GM23248 (cell line): Measurements from ENCODE around the gene RUNDC1. TPM values are rescaled to one million over a fixed set of nuclear protein-coding genes. Genes with fewer than 3 reads are reported as not detected.

Experiments
- DNase-seq: peaks from one replicate; pipeline ENCODE4 v3.0.0-alpha.2; 2015
- H2AFZ ChIP-seq: fragments of 200-600 bp; sonication (generic); 2 replicates; pipeline ENCODE4 v1.6.1; 2016; ENCODE audit warnings: antibody characterized with exemption
- H3F3A ChIP-seq: fragments of 200-600 bp; sonication (generic); 2 replicates; pipeline ENCODE4 v1.6.1; 2016; ENCODE audit warnings: mild to moderate bottlenecking, antibody characterized with exemption, mixed run types; ENCODE audit not compliant: insufficient read depth
- H3K27ac ChIP-seq: fragments of 200-600 bp; sonication (generic); 2 replicates; pipeline ENCODE4 v1.5.1; 2016; ENCODE audit warnings: mild to moderate bottlenecking
- H3K27me3 ChIP-seq: fragments of 200-600 bp; sonication (generic); replicated peaks from 2 replicates; pipeline ENCODE4 v1.6.1; 2016; ENCODE audit warnings: mild to moderate bottlenecking; ENCODE audit not compliant: insufficient read depth
- H3K36me3 ChIP-seq: fragments of 200-600 bp; sonication (generic); 2 replicates; pipeline ENCODE4 v1.6.1; 2016; ENCODE audit warnings: low read depth, mild to moderate bottlenecking
- H3K4me1 ChIP-seq: fragments of 200-600 bp; sonication (generic); 2 replicates; pipeline ENCODE4 v1.6.1; 2016; ENCODE audit warnings: mild to moderate bottlenecking; ENCODE audit not compliant: insufficient read depth
- H3K4me2 ChIP-seq: fragments of 200-600 bp; sonication (generic); one replicate; pipeline ENCODE4 v1.6.1; 2016; ENCODE audit warnings: mild to moderate bottlenecking; ENCODE audit not compliant: unreplicated experiment
- H3K4me3 ChIP-seq: fragments of 200-600 bp; sonication (generic); 2 replicates; pipeline ENCODE4 v1.5.1; 2016; ENCODE audit warnings: mild to moderate bottlenecking
- H3K79me2 ChIP-seq: fragments of 200-600 bp; sonication (generic); 2 replicates; pipeline ENCODE4 v1.6.1; 2016; ENCODE audit warnings: mild to moderate bottlenecking; ENCODE audit not compliant: insufficient read depth
- H3K9ac ChIP-seq: fragments of 200-600 bp; sonication (generic); 2 replicates; pipeline ENCODE4 v1.6.1; 2016; ENCODE audit warnings: mild to moderate bottlenecking
- H3K9me2 ChIP-seq: fragments of 200-600 bp; sonication (generic); 2 replicates; pipeline ENCODE4 v1.6.1; 2016; ENCODE audit warnings: mixed run types, mild to moderate bottlenecking, moderate library complexity; ENCODE audit not compliant: insufficient read depth
- H3K9me3 ChIP-seq: fragments of 200-600 bp; sonication (generic); one replicate; pipeline ENCODE4 v1.6.1; 2017; ENCODE audit warnings: low read depth
- H4K20me1 ChIP-seq: fragments of 200-600 bp; sonication (generic); 2 replicates; pipeline ENCODE4 v1.6.0; 2016; ENCODE audit not compliant: insufficient read depth
- EZH2 ChIP-seq: fragments of 200-600 bp; sonication (generic); IDR thresholded peaks from 2 replicates; pipeline ENCODE4 v1.6.1; 2018; ENCODE audit warnings: antibody characterized with exemption, mild to moderate bottlenecking; ENCODE audit not compliant: insufficient read depth, poor library complexity, severe bottlenecking
- EZH2phosphoT487 ChIP-seq: fragments of 200-600 bp; sonication (generic); IDR thresholded peaks from 2 replicates; pipeline ENCODE4 v1.6.1; 2018; ENCODE audit warnings: antibody characterized with exemption, moderate library complexity, mild to moderate bottlenecking, low read depth; ENCODE audit not compliant: insufficient read depth
- WGBS, 2 experiments: methylation state at CpG; one replicate each; pipeline ENCODE4 v1.1.6; 2015 to 2017; ENCODE audit warnings: low lambda C conversion rate in 2 of 2, low coverage in 1 of 2; ENCODE audit errors: missing lambda C conversion rate in 2 of 2; 5-methylcytosine and 5-hydroxymethylcytosine counted together
- in situ Hi-C: fragments of 300-500 bp; cut with MboI; formaldehyde crosslinking; loops from 2 replicates; pipeline ENCODE4 v1.15.0; 2020
- polyA plus RNA-seq: library from polyadenylated mRNA; unstranded; fragments of >200 nt; fragmentation: Nextera tagmentation; extraction: Ambion mirVana; gene quantifications from 2 replicates; pipeline ENCODE4 v1.2.1, GENCODE V29; 2016
- total RNA-seq: library from RNA; depleted of rRNA; stranded (reverse); fragments of >200 nt; shearing (Covaris generic); gene quantifications from 2 replicates; pipeline ENCODE4 v1.2.3, GENCODE V29; 2014

RUNDC1 gene
- total and polyA plus RNA-seq, 2 experiments from 2014 or later, result 7.6 to 8.0 TPM

DNA sequence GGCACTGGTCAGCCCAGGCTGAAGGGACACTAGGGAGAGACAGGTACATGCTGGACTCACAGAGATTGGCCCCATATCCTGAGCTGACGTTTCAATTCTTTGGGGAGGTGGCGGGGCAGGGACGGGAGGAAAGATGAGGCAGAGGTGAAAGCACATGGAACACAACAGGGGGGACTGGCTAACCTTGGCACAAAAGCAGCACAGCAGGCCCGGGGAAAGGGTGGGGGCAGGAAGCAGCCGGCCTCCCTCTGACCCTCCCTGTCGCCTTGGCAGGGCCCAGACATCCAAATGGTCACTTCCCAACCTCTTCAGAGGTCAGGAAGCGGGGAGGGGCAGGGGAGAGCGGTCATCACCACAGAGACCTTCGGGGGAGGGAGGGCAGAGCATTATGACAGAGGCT is 35.2 kb downstream of the RUNDC1 start:
- TF ChIP-seq EZH2 (no peak), EZH2phosphoT487 (no peak)
- no peaks in the 10 kb centered on the region for H4K20me1 ChIP-seq
- no peaks in the 10 kb centered on the region for H3F3A ChIP-seq
- in situ Hi-C loops, result no loop called here
- DNase-seq, result no peak
- no peak overlapping the region for H3K4me2 ChIP-seq
- no peaks in the 10 kb centered on the region for H3K9me3 ChIP-seq
- H3K9ac ChIP-seq, result no peak overlapping the region
- H3K79me2 ChIP-seq, result peaks cover 29% of the 10 kb centered on the region
- 74 to 77% methylated on average over 8 to 9 of the region's 9 CpGs for WGBS, 2 experiments
- no peaks in the 10 kb centered on the region for H3K9me2 ChIP-seq
- H3K4me1 ChIP-seq, result peaks cover 22% of the 10 kb centered on the region
- H3K27me3 ChIP-seq, result no peaks in the 10 kb centered on the region
- H3K27ac ChIP-seq, result no peak overlapping the region
- no peak overlapping the region for H2AFZ ChIP-seq
- no peak overlapping the region for H3K4me3 ChIP-seq
- peaks cover 7% of the 10 kb centered on the region; the same call in 1 of the 2 replicates for H3K36me3 ChIP-seq

- Histone ChIP-seq H3K79me2 (peaks cover 33% of the 10 kb centered on the region), H3K4me1 (peaks cover 25% of the 10 kb centered on the region), H3K9ac (no peak overlapping the region), H3K36me3 (peaks cover 7% of the 10 kb centered on the region; the same call in 1 of the 2 replicates), H3K27ac (no peak overlapping the region), H3K9me3 (no peaks in the 10 kb centered on the region), H3F3A (no peaks in the 10 kb centered on the region), H2AFZ (no peak overlapping the region), H3K9me2 (no peaks in the 10 kb centered on the region), H3K4me3 (no peak overlapping the region), H3K4me2 (no peak overlapping the region), H4K20me1 (no peaks in the 10 kb centered on the region), H3K27me3 (no peaks in the 10 kb centered on the region)
- in situ Hi-C loops, result no loop called here
- WGBS, 2 experiments, result 91 to 93% methylated on average over 7 of the region's 7 CpGs
- TF ChIP-seq EZH2phosphoT487, result no peak
- no peak for TF ChIP-seq EZH2
- DNase-seq, result no peak
Observed at GRCh38 chr17:43016216-43016615, 35.9 kb downstream of the RUNDC1 start.

GRCh38 chr17:43018008-43018853 is 37.9 kb downstream of the RUNDC1 start:
- H3K27ac ChIP-seq, result no peak overlapping the region
- no peak overlapping the region for H3K4me2 ChIP-seq
- no peak for DNase-seq
- 0 out of 2 replicates have a peak overlapping the region, but pooled peaks have one; percentile 80 for H3K9ac ChIP-seq
- peaks cover 25% of the 10 kb centered on the region for H3K4me1 ChIP-seq
- H3K27me3 ChIP-seq, result no peaks in the 10 kb centered on the region
- peaks cover 40% of the 10 kb centered on the region for H3K79me2 ChIP-seq
- TF ChIP-seq EZH2 (no peak), EZH2phosphoT487 (no peak)
- no peaks in the 10 kb centered on the region for H3F3A ChIP-seq
- no peaks in the 10 kb centered on the region for H3K9me2 ChIP-seq
- H3K4me3 ChIP-seq, result no peak overlapping the region
- WGBS, 2 experiments, result 62 to 63% methylated on average over 19 of the region's 19 CpGs
- H3K9me3 ChIP-seq, result no peaks in the 10 kb centered on the region
- H4K20me1 ChIP-seq, result no peaks in the 10 kb centered on the region
- H3K36me3 ChIP-seq, result peaks cover 7% of the 10 kb centered on the region; the same call in 1 of the 2 replicates
- H2AFZ ChIP-seq, result no peak overlapping the region
- in situ Hi-C loops, result no loop called here

GRCh38 chr17:43018932-43019331 is 38.6 kb downstream of the RUNDC1 start:
- in situ Hi-C loops, result no loop called here
- H3K27me3 ChIP-seq, result no peaks in the 10 kb centered on the region
- H3K4me1 ChIP-seq, result peaks cover 25% of the 10 kb centered on the region
- H3K27ac ChIP-seq, result peak overlapping the region; percentile 65; the same call in 1 of the 2 replicates
- H3K4me3 ChIP-seq, result no peak overlapping the region
- no peak overlapping the region for H3K4me2 ChIP-seq
- no peaks in the 10 kb centered on the region for H3K9me3 ChIP-seq
- peaks cover 7% of the 10 kb centered on the region; the same call in 1 of the 2 replicates for H3K36me3 ChIP-seq
- no peaks in the 10 kb centered on the region for H4K20me1 ChIP-seq
- H3K9ac ChIP-seq, result peak overlapping the region; percentile 80; the same call in 1 of the 2 replicates
- H2AFZ ChIP-seq, result no peak overlapping the region
- 69 to 79% methylated on average over 4 of the region's 4 CpGs for WGBS, 2 experiments
- H3K79me2 ChIP-seq, result peaks cover 40% of the 10 kb centered on the region
- H3F3A ChIP-seq, result no peaks in the 10 kb centered on the region
- peak; percentile 24 for DNase-seq
- no peak for TF ChIP-seq EZH2phosphoT487
- TF ChIP-seq EZH2, result no peak
- no peaks in the 10 kb centered on the region for H3K9me2 ChIP-seq
